ENCODE measurements around the gene CAMTA1. TPM values are rescaled to one million over a fixed set of nuclear protein-coding genes. Genes with fewer than 3 reads are reported as not detected.

CAMTA1 gene
- total and polyA plus RNA-seq, 3 experiments from 2014 or later = 60.2 to 79.0 (median 61.7) TPM

GRCh38 chr1:6984986-6985385 is 199.7 kb downstream of the CAMTA1 start:
- no peak overlapping the region for H3K27ac Mint-ChIP-seq
- peaks cover 0 to 2% (median 0%) of the 10 kb centered on the region in 5 donors for H3K9me3 Mint-ChIP-seq
- H3K36me3 ChIP-seq (ENCODE audit: insufficient read depth, low read length) = no peaks in the 10 kb centered on the region
- H3K4me1 Mint-ChIP-seq = no peaks in the 10 kb centered on the region
- no peak for DNase-seq
- ChIA-PET POLR2A (no interaction called here), CTCF (no interaction called here)
- H3K27ac ChIP-seq (ENCODE audit: low read depth, low read length) = no peak overlapping the region
- H3K36me3 Mint-ChIP-seq = no peaks in the 10 kb centered on the region
- H3K27me3 ChIP-seq (ENCODE audit: insufficient read depth, low read length, poor library complexity, severe bottlenecking) = no peaks in the 10 kb centered on the region
- H3K4me3 ChIP-seq (ENCODE audit: low read length) = no peak overlapping the region
- H3K4me3 Mint-ChIP-seq = no peak overlapping the region
- no peaks in the 10 kb centered on the region for H3K4me1 ChIP-seq (ENCODE audit: insufficient read depth, low read length)
- peaks cover 10 to 26% of the 10 kb centered on the region in 2 donors for H3K27me3 Mint-ChIP-seq
- no peaks in the 10 kb centered on the region for H3K9me3 ChIP-seq (ENCODE audit: low read length)

GRCh38 chr1:6985549-6986276 is 200.5 kb downstream of the CAMTA1 start:
- CTCF ChIA-PET = no interaction called here
- POLR2A ChIA-PET = no interaction called here
- Histone ChIP-seq H3K27ac (ENCODE audit: low read depth, low read length) (no peak overlapping the region), H3K9me3 (ENCODE audit: low read length) (no peaks in the 10 kb centered on the region), H3K27me3 (ENCODE audit: insufficient read depth, low read length, poor library complexity, severe bottlenecking) (no peaks in the 10 kb centered on the region), H3K4me1 (ENCODE audit: insufficient read depth, low read length) (no peaks in the 10 kb centered on the region), H3K4me3 (ENCODE audit: low read length) (no peak overlapping the region), H3K36me3 (ENCODE audit: insufficient read depth, low read length) (no peaks in the 10 kb centered on the region)
- H3K36me3 Mint-ChIP-seq = no peaks in the 10 kb centered on the region
- H3K4me1 Mint-ChIP-seq = no peaks in the 10 kb centered on the region
- H3K9me3 Mint-ChIP-seq = peaks cover 0 to 2% (median 0%) of the 10 kb centered on the region in 5 donors
- H3K4me3 Mint-ChIP-seq = no peak overlapping the region
- DNase-seq = no peak
- H3K27ac Mint-ChIP-seq = no peak overlapping the region
- H3K27me3 Mint-ChIP-seq = peaks cover 10 to 26% of the 10 kb centered on the region in 2 donors

- no peaks in the 10 kb centered on the region for H3K27me3 ChIP-seq (ENCODE audit: insufficient read depth, low read length, poor library complexity, severe bottlenecking)
- DNase-seq = no peak
- no peaks in the 10 kb centered on the region for H3K36me3 ChIP-seq (ENCODE audit: insufficient read depth, low read length)
- ChIA-PET POLR2A (no interaction called here), CTCF (no interaction called here)
- Mint-ChIP-seq H3K27me3 (peaks cover 8 to 28% of the 10 kb centered on the region in 2 donors), H3K27ac (no peak overlapping the region), H3K4me3 (no peak overlapping the region), H3K9me3 (peaks cover 0 to 2% (median 0%) of the 10 kb centered on the region in 5 donors), H3K36me3 (no peaks in the 10 kb centered on the region), H3K4me1 (no peaks in the 10 kb centered on the region)
- no peaks in the 10 kb centered on the region for H3K9me3 ChIP-seq (ENCODE audit: low read length)
- H3K27ac ChIP-seq (ENCODE audit: low read depth, low read length) = no peak overlapping the region
- no peak overlapping the region for H3K4me3 ChIP-seq (ENCODE audit: low read length)
- no peaks in the 10 kb centered on the region for H3K4me1 ChIP-seq (ENCODE audit: insufficient read depth, low read length)
Measured at GRCh38 chr1:6986281-6986680, 201.0 kb downstream of the CAMTA1 start.

- Mint-ChIP-seq H3K27me3 (peaks cover 4 to 32% of the 10 kb centered on the region in 2 donors), H3K4me1 (no peaks in the 10 kb centered on the region), H3K4me3 (no peak overlapping the region), H3K9me3 (peaks cover 0 to 5% (median 0%) of the 10 kb centered on the region in 5 donors), H3K36me3 (no peaks in the 10 kb centered on the region), H3K27ac (no peak overlapping the region)
- H3K4me3 ChIP-seq (ENCODE audit: low read length) = no peak overlapping the region
- no peak overlapping the region for H3K27ac ChIP-seq (ENCODE audit: low read depth, low read length)
- CTCF ChIA-PET = no interaction called here
- no peaks in the 10 kb centered on the region for H3K27me3 ChIP-seq (ENCODE audit: insufficient read depth, low read length, poor library complexity, severe bottlenecking)
- no peaks in the 10 kb centered on the region for H3K4me1 ChIP-seq (ENCODE audit: insufficient read depth, low read length)
- H3K9me3 ChIP-seq (ENCODE audit: low read length) = no peaks in the 10 kb centered on the region
- DNase-seq = no peak
- POLR2A ChIA-PET = no interaction called here
- H3K36me3 ChIP-seq (ENCODE audit: insufficient read depth, low read length) = no peaks in the 10 kb centered on the region
Measured at GRCh38 chr1:6987940-6988339, 202.7 kb downstream of the CAMTA1 start.

- no peaks in the 10 kb centered on the region for H3K36me3 Mint-ChIP-seq
- CTCF ChIA-PET = no interaction called here
- DNase-seq = no peak
- Histone ChIP-seq H3K4me1 (ENCODE audit: insufficient read depth, low read length) (no peaks in the 10 kb centered on the region), H3K27me3 (ENCODE audit: insufficient read depth, low read length, poor library complexity, severe bottlenecking) (no peaks in the 10 kb centered on the region), H3K27ac (ENCODE audit: low read depth, low read length) (no peak overlapping the region), H3K4me3 (ENCODE audit: low read length) (no peak overlapping the region), H3K36me3 (ENCODE audit: insufficient read depth, low read length) (no peaks in the 10 kb centered on the region), H3K9me3 (ENCODE audit: low read length) (no peaks in the 10 kb centered on the region)
- no peaks in the 10 kb centered on the region for H3K4me1 Mint-ChIP-seq
- H3K9me3 Mint-ChIP-seq = peaks cover 0 to 5% (median 0%) of the 10 kb centered on the region in 5 donors
- peaks cover 4 to 27% of the 10 kb centered on the region in 2 donors for H3K27me3 Mint-ChIP-seq
- H3K27ac Mint-ChIP-seq = no peak overlapping the region
- POLR2A ChIA-PET = no interaction called here
- H3K4me3 Mint-ChIP-seq = no peak overlapping the region
Measured at GRCh38 chr1:6988796-6989195, 203.5 kb downstream of the CAMTA1 start.

GRCh38 chr1:6989212-6990159 is 204.2 kb downstream of the CAMTA1 start:
- peaks cover 0 to 7% (median 2%) of the 10 kb centered on the region in 5 donors for H3K9me3 Mint-ChIP-seq
- ChIA-PET POLR2A (no interaction called here), CTCF (no interaction called here)
- H3K27ac ChIP-seq (ENCODE audit: low read depth, low read length) = no peak overlapping the region
- no peak for DNase-seq
- peaks cover 4 to 27% of the 10 kb centered on the region in 2 donors for H3K27me3 Mint-ChIP-seq
- no peaks in the 10 kb centered on the region for H3K27me3 ChIP-seq (ENCODE audit: insufficient read depth, low read length, poor library complexity, severe bottlenecking)
- no peak overlapping the region for H3K4me3 Mint-ChIP-seq
- no peaks in the 10 kb centered on the region for H3K9me3 ChIP-seq (ENCODE audit: low read length)
- H3K4me1 Mint-ChIP-seq = no peaks in the 10 kb centered on the region
- H3K27ac Mint-ChIP-seq = peak overlapping the region in 1 of 8 donors; percentile 13
- H3K36me3 Mint-ChIP-seq = no peaks in the 10 kb centered on the region
- no peak overlapping the region for H3K4me3 ChIP-seq (ENCODE audit: low read length)
- H3K4me1 ChIP-seq (ENCODE audit: insufficient read depth, low read length) = no peaks in the 10 kb centered on the region
- no peaks in the 10 kb centered on the region for H3K36me3 ChIP-seq (ENCODE audit: insufficient read depth, low read length)

GRCh38 chr1:6991266-6991665 is 206.0 kb downstream of the CAMTA1 start:
- H3K9me3 ChIP-seq (ENCODE audit: low read length) = no peaks in the 10 kb centered on the region
- no peaks in the 10 kb centered on the region for H3K27me3 ChIP-seq (ENCODE audit: insufficient read depth, low read length, poor library complexity, severe bottlenecking)
- DNase-seq = no peak
- H3K27ac Mint-ChIP-seq = no peak overlapping the region
- no peaks in the 10 kb centered on the region for H3K36me3 ChIP-seq (ENCODE audit: insufficient read depth, low read length)
- H3K27ac ChIP-seq (ENCODE audit: low read depth, low read length) = no peak overlapping the region
- H3K4me1 ChIP-seq (ENCODE audit: insufficient read depth, low read length) = no peaks in the 10 kb centered on the region
- no peak overlapping the region for H3K4me3 ChIP-seq (ENCODE audit: low read length)
- H3K4me3 Mint-ChIP-seq = no peak overlapping the region
- peaks cover 9 to 20% of the 10 kb centered on the region in 2 donors for H3K27me3 Mint-ChIP-seq
- H3K4me1 Mint-ChIP-seq = no peaks in the 10 kb centered on the region
- POLR2A ChIA-PET = no interaction called here
- CTCF ChIA-PET = no interaction called here
- H3K9me3 Mint-ChIP-seq = peaks cover 0 to 10% (median 2%) of the 10 kb centered on the region in 5 donors
- no peaks in the 10 kb centered on the region for H3K36me3 Mint-ChIP-seq

- H3K9me3 Mint-ChIP-seq = peaks cover 0 to 9% (median 2%) of the 10 kb centered on the region in 5 donors
- H3K4me1 Mint-ChIP-seq = no peaks in the 10 kb centered on the region
- Histone ChIP-seq H3K4me1 (ENCODE audit: insufficient read depth, low read length) (no peaks in the 10 kb centered on the region), H3K27me3 (ENCODE audit: insufficient read depth, low read length, poor library complexity, severe bottlenecking) (no peaks in the 10 kb centered on the region), H3K9me3 (ENCODE audit: low read length) (no peaks in the 10 kb centered on the region), H3K36me3 (ENCODE audit: insufficient read depth, low read length) (no peaks in the 10 kb centered on the region), H3K4me3 (ENCODE audit: low read length) (no peak overlapping the region), H3K27ac (ENCODE audit: low read depth, low read length) (no peak overlapping the region)
- H3K27ac Mint-ChIP-seq = peak overlapping the region in 1 of 8 donors; percentile 32
- no peak for DNase-seq
- ChIA-PET CTCF (no interaction called here), POLR2A (no interaction called here)
- H3K27me3 Mint-ChIP-seq = peaks cover 10 to 17% of the 10 kb centered on the region in 2 donors
- H3K36me3 Mint-ChIP-seq = no peaks in the 10 kb centered on the region
- no peak overlapping the region for H3K4me3 Mint-ChIP-seq
Measured at GRCh38 chr1:6995789-6996188, 210.5 kb downstream of the CAMTA1 start.

All from CD8-positive, alpha-beta memory T cell (primary cell).